ENCODE data around the gene LKAAEAR1. TPM values are rescaled to one million over a fixed set of nuclear protein-coding genes. Genes with fewer than 3 reads are reported as not detected.
"Not testable (repeated sequence)": the region's sequence is repeated elsewhere in the genome, so short reads cannot be mapped to it uniquely, and the experiment has no call there.

The LKAAEAR1 gene
- total and polyA plus RNA-seq, 2 donors from 2014 or later, result 0.31 TPM; not detected in 1

DNA sequence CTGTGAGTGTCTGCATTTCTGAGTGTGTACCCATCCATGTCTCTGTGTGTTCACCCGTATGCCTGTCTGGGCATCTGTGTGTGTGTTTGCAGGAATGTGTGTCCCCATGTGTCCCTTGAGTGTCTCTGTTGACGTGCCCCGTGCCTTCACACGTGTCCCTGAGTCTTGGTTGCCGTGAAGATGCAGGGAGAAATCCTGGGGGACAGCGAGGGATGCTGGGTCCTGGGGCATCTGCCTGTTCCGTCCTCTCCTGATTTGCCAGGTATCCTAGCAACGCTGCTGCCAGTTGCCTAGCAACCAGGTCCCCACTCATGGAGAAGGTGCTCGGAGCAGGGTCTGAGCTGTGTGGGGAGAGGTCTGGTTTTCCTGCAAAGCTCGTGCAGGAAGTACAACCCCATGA lies 6.0 kb upstream of the LKAAEAR1 start:
- TF ChIP-seq, protein P1, sequence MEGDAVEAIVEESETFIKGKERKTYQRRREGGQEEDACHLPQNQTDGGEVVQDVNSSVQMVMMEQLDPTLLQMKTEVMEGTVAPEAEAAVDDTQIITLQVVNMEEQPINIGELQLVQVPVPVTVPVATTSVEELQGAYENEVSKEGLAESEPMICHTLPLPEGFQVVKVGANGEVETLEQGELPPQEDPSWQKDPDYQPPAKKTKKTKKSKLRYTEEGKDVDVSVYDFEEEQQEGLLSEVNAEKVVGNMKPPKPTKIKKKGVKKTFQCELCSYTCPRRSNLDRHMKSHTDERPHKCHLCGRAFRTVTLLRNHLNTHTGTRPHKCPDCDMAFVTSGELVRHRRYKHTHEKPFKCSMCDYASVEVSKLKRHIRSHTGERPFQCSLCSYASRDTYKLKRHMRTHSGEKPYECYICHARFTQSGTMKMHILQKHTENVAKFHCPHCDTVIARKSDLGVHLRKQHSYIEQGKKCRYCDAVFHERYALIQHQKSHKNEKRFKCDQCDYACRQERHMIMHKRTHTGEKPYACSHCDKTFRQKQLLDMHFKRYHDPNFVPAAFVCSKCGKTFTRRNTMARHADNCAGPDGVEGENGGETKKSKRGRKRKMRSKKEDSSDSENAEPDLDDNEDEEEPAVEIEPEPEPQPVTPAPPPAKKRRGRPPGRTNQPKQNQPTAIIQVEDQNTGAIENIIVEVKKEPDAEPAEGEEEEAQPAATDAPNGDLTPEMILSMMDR (IDR thresholded peaks at IDR 0.05; ENCODE audit: borderline replicate concordance, extremely low read depth, insufficient read depth), result no peak
- no peak overlapping the region for H3K9ac ChIP-seq (ENCODE audit: low read length in 3 of 3)

DNA sequence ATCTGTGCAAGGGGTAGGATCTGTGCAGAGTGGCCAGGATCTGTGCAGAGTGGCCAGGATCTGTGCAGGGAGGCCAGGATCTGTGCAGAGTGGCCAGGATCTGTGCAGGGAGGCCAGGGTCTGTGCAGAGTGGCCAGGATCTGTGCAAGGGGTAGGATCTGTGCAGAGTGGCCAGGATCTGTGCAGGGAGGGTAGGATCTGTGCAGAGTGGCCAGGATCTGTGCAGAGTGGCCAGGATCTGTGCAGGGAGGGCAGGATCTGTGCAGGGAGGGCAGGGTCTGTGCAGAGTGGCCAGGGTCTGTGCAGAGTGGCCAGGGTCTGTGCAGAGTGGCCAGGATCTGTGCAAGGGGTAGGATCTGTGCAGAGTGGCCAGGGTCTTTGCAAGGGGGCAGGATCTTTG lies 4.4 kb upstream of the LKAAEAR1 start:
- H3K9ac ChIP-seq (ENCODE audit: low read length in 3 of 3); H3K36me3 ChIP-seq (ENCODE audit: control insufficient read depth in 2 of 3, insufficient read depth in 3 of 3, low read length in 3 of 3); H3K27ac ChIP-seq (ENCODE audit: low read depth in 2 of 2, low read length in 2 of 2); H3K4me1 ChIP-seq (ENCODE audit: control insufficient read depth in 2 of 3, insufficient read depth in 2 of 3, low read depth in 1 of 3, low read length in 3 of 3); H3K4me3 ChIP-seq (ENCODE audit: low read length in 3 of 3); H3K27me3 ChIP-seq (ENCODE audit: control insufficient read depth, insufficient read depth, low read length); FAIRE-seq; H3K9me3 ChIP-seq (ENCODE audit: control insufficient read depth in 2 of 3, insufficient read depth in 1 of 3, low read length in 3 of 3); intact Hi-C loops (cut with DNase I); DNase-seq: not testable (repeated sequence)

More for the DNA sequence above, 6.0 kb upstream of the LKAAEAR1 start:
- no peak for FAIRE-seq
- Histone ChIP-seq H3K36me3 (ENCODE audit: control insufficient read depth in 2 of 3, insufficient read depth in 3 of 3, low read length in 3 of 3) (no peaks in the 10 kb centered on the region), H3K27ac (ENCODE audit: low read depth in 2 of 2, low read length in 2 of 2) (no peak overlapping the region), H3K27me3 (ENCODE audit: control insufficient read depth, insufficient read depth, low read length) (peaks cover 3% of the 10 kb centered on the region), H3K4me1 (ENCODE audit: control insufficient read depth in 2 of 3, insufficient read depth in 2 of 3, low read depth in 1 of 3, low read length in 3 of 3) (no peaks in the 10 kb centered on the region), H3K9me3 (ENCODE audit: control insufficient read depth in 2 of 3, insufficient read depth in 1 of 3, low read length in 3 of 3) (no peaks in the 10 kb centered on the region), H3K4me3 (ENCODE audit: low read length in 3 of 3) (no peak overlapping the region)
- intact Hi-C loops (cut with DNase I), result no loop called here
- peak in 1 of 5 donors; percentile 72 for DNase-seq

DNA sequence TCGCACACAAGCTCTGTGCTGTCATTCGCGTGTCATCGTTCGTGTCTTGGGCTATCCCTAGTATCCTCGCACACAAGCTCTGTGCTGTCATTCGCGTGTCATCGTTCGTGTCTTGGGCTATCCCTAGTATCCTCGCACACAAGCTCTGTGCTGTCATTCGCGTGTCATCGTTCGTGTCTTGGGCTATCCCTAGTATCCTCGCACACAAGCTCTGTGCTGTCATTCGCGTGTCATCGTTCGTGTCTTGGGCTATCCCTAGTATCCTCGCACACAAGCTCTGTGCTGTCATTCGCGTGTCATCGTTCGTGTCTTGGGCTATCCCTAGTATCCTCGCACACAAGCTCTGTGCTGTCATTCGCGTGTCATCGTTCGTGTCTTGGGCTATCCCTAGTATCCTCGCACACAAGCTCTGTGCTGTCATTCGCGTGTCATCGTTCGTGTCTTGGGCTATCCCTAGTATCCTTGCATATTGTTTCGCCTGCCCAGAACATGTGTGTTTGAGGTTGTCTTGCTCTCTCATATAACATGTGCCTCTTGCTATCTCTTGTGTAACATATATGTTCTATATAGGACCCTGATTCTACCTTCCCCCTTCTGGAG lies 3.1 kb upstream of the LKAAEAR1 start:
- H3K27ac ChIP-seq (ENCODE audit: low read depth in 2 of 2, low read length in 2 of 2); H3K4me1 ChIP-seq (ENCODE audit: control insufficient read depth in 2 of 3, insufficient read depth in 2 of 3, low read depth in 1 of 3, low read length in 3 of 3); intact Hi-C loops (cut with DNase I); H3K9me3 ChIP-seq (ENCODE audit: control insufficient read depth in 2 of 3, insufficient read depth in 1 of 3, low read length in 3 of 3); FAIRE-seq; DNase-seq; H3K9ac ChIP-seq (ENCODE audit: low read length in 3 of 3); H3K4me3 ChIP-seq (ENCODE audit: low read length in 3 of 3); H3K36me3 ChIP-seq (ENCODE audit: control insufficient read depth in 2 of 3, insufficient read depth in 3 of 3, low read length in 3 of 3); H3K27me3 ChIP-seq (ENCODE audit: control insufficient read depth, insufficient read depth, low read length): not testable (repeated sequence)

DNA sequence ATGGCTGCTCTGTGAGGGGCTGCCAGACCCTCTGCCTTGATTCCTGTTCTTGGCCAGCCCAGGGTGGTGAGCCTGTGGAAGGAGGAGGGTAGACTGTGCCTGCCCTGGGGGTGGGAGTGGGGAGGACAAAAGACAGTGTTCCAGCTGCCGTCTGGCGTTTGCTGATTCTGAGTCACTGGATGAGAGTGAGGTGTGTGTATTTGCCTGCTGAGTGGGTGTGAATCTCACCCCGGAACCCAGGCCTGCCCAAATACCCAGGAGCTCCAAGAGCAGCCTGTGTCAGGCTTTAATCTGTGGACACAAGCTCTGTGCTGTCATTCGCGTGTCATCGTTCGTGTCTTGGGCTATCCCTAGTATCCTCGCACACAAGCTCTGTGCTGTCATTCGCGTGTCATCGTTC lies 2.6 kb upstream of the LKAAEAR1 start:
- no peaks in the 10 kb centered on the region for H3K36me3 ChIP-seq (ENCODE audit: control insufficient read depth in 2 of 3, insufficient read depth in 3 of 3, low read length in 3 of 3)
- DNase-seq, result no peak
- intact Hi-C loops (cut with DNase I), result no loop called here
- no peak overlapping the region for H3K4me3 ChIP-seq (ENCODE audit: low read length in 3 of 3)
- H3K27me3 ChIP-seq (ENCODE audit: control insufficient read depth, insufficient read depth, low read length), result peaks cover 6% of the 10 kb centered on the region
- no peak overlapping the region for H3K27ac ChIP-seq (ENCODE audit: low read depth in 2 of 2, low read length in 2 of 2)
- no peaks in the 10 kb centered on the region for H3K9me3 ChIP-seq (ENCODE audit: control insufficient read depth in 2 of 3, insufficient read depth in 1 of 3, low read length in 3 of 3)
- H3K9ac ChIP-seq (ENCODE audit: low read length in 3 of 3), result no peak overlapping the region
- FAIRE-seq, result no peak
- TF ChIP-seq, protein P1 (IDR thresholded peaks at IDR 0.05; ENCODE audit: borderline replicate concordance, extremely low read depth, insufficient read depth), result no peak
- H3K4me1 ChIP-seq (ENCODE audit: control insufficient read depth in 2 of 3, insufficient read depth in 2 of 3, low read depth in 1 of 3, low read length in 3 of 3), result peaks cover 0 to 4% (median 0%) of the 10 kb centered on the region in 3 donors
